Panc1 (cell line): ENCODE data around the gene CCDC107. TPM values are rescaled to one million over a fixed set of nuclear protein-coding genes. Genes with fewer than 3 reads are reported as not detected.

Source experiments
- ATAC-seq: fragments of 200-7000 bp; cut with Tn5 transposase; 2 replicates; pipeline ENCODE4 v1.9.1; 2020; ENCODE audit warnings: mild to moderate bottlenecking, moderate library complexity
- BruUV-seq: library from RNA; stranded (reverse); fragments of 400-500 nt; replicated peaks from 2 replicates; lab custom pipeline; 2021; lab: Mats Ljungman, UMichigan
- CTCF ChIA-PET: fragments of 300-600 bp; sonication (Branson Sonifier 250); formaldehyde crosslinking; loops from one replicate; lab custom pipeline; 2022; ENCODE audit warnings: antibody characterized with exemption; lab: Charles Lee
- POLR2A ChIA-PET: fragments of 300-600 bp; sonication (Branson Sonifier 250); formaldehyde crosslinking; loops from one replicate; lab custom pipeline; 2022; ENCODE audit warnings: antibody characterized with exemption; lab: Charles Lee
- DNase-seq: peaks from one replicate; pipeline ENCODE4 v3.0.0-alpha.2; 2010; ENCODE audit warnings: low read depth, low spot score
- H3K27ac ChIP-seq: 2 replicates; pipeline ENCODE4 v1.5.1; 2011; ENCODE audit warnings: mild to moderate bottlenecking, low read length, inconsistent platforms
- H3K27me3 ChIP-seq: fragments of 200-500 bp; sonication (Bioruptor generic); 2 replicates; pipeline ENCODE4 v1.6.0; 2014; ENCODE audit warnings: low read length, inconsistent platforms; ENCODE audit not compliant: control insufficient read depth, insufficient read depth
- H3K36me3 ChIP-seq: fragments of 200-500 bp; sonication (Bioruptor generic); 2 replicates; pipeline ENCODE4 v1.5.1; 2014; ENCODE audit warnings: inconsistent platforms, mild to moderate bottlenecking, low read length, moderate library complexity; ENCODE audit not compliant: control insufficient read depth, insufficient read depth
- H3K4me1 ChIP-seq: 2 replicates; pipeline ENCODE4 v1.5.1; 2011; ENCODE audit warnings: inconsistent platforms, mild to moderate bottlenecking, low read length, moderate library complexity; ENCODE audit not compliant: control insufficient read depth, insufficient read depth
- H3K4me3 ChIP-seq, 2 experiments: 2 replicates each; pipeline ENCODE4 v1.5.1; 2011 to 2012; ENCODE audit warnings: low read depth in 2 of 2, low read length in 2 of 2, mild to moderate bottlenecking in 2 of 2, inconsistent platforms in 1 of 2, moderate library complexity in 1 of 2
- H3K9me3 ChIP-seq: fragments of 200-500 bp; sonication (Bioruptor generic); 2 replicates; pipeline ENCODE4 v1.5.1; 2014; ENCODE audit warnings: low read depth, mild to moderate bottlenecking, inconsistent platforms, low read length, moderate library complexity; ENCODE audit not compliant: control insufficient read depth, insufficient read depth
- CTCF ChIP-seq: fragments of 450-650 bp; IDR thresholded peaks from 2 replicates; pipeline ENCODE4 v1.5.1; 2017; ENCODE audit warnings: mild to moderate bottlenecking
- POLR2AphosphoS5 ChIP-seq: IDR thresholded peaks from 2 replicates; pipeline ENCODE4 v1.6.1; 2012; ENCODE audit warnings: mild to moderate bottlenecking, low read depth, low read length, moderate library complexity
- REST ChIP-seq, 2 experiments: IDR thresholded peaks; 2 replicates each; pipeline ENCODE4 v1.6.1; 2011 to 2012; ENCODE audit warnings: low read depth in 2 of 2, control low read depth in 1 of 2, low read length in 1 of 2, mild to moderate bottlenecking in 1 of 2, moderate library complexity in 1 of 2; ENCODE audit not compliant: insufficient read depth in 1 of 2
- SIN3A ChIP-seq: IDR thresholded peaks from 2 replicates; pipeline ENCODE4 v1.6.1; 2012; ENCODE audit warnings: low read depth, mild to moderate bottlenecking, low read length, moderate library complexity, borderline replicate concordance; ENCODE audit not compliant: insufficient read depth
- TCF7L2 ChIP-seq: IDR thresholded peaks from 2 replicates; pipeline ENCODE4 v1.6.1; 2011; ENCODE audit warnings: mild to moderate bottlenecking, low read depth, low read length, inconsistent platforms
- in situ Hi-C: cut with HindIII; loops from 2 replicates; pipeline ENCODE4 v1.10.0; 2016; ENCODE audit warnings: low sequenced_read_pairs, low pct_unique_long_range_greater_than_20kb
- intact Hi-C: fragments of 100-400 bp; cut with micrococcal nuclease; formaldehyde crosslinking; loops from one replicate; pipeline ENCODE4 v1.10.0; 2022; ENCODE audit not compliant: unreplicated experiment
- total RNA-seq: library from RNA; stranded (reverse); gene quantifications from one replicate; pipeline ENCODE4 v1.2.1, GENCODE V29; 2021; ENCODE audit not compliant: unreplicated experiment

Gene CCDC107
- total RNA-seq, 1 experiment from 2014 or later: 39.9 TPM

- ChIA-PET POLR2A (interaction anchor here (0.7 to 1.6 kb wide), 5 partner anchors 21 to 74 kb away, joined by 3 to 4 read pairs (median 3); partner anchors contain the start of genes CREB3 and TLN1), CTCF (interaction anchor here (0.8 to 1.0 kb wide), 3 partner anchors 9 to 74 kb away, joined by 3 to 4 read pairs (median 4); partner anchors contain the start of genes CREB3 and TLN1)
- Histone ChIP-seq H3K27me3 (no peaks in the 10 kb centered on the region), H3K27ac (peak overlapping the region; percentile 94), H3K9me3 (no peaks in the 10 kb centered on the region), H3K4me1 (peaks cover 49% of the 10 kb centered on the region), H3K4me3 (peak overlapping the region; percentile 64 to 70), H3K36me3 (peaks cover 3% of the 10 kb centered on the region)
- no TSS peak for BruUV-seq
- no peak for TF ChIP-seq CTCF
- no peak for TF ChIP-seq SIN3A
- TF ChIP-seq TCF7L2: no peak
- TF ChIP-seq REST (IDR thresholded peaks at IDR 0.05; ENCODE audit: insufficient read depth in 1 of 2, low read depth in 2 of 2, low read length in 1 of 2): no peak
- no peak for TF ChIP-seq POLR2AphosphoS5
- intact Hi-C loops (loop anchor here (5.0 to 10.0 kb wide), 3 partner anchors 33 to 156 kb away; partner anchors contain the start of genes HINT2 and SPAG8), in situ Hi-C loops (no loop called here)
- DNase-seq: no peak
- ATAC-seq: peak; percentile 32
Observed at GRCh38 chr9:35658968-35659220, 802 bp downstream of the CCDC107 start.

- no peak for TF ChIP-seq CTCF
- no peak for TF ChIP-seq SIN3A
- TF ChIP-seq POLR2AphosphoS5: no peak
- no peak for TF ChIP-seq TCF7L2
- no peak for TF ChIP-seq REST (IDR thresholded peaks at IDR 0.05; ENCODE audit: insufficient read depth in 1 of 2, low read depth in 2 of 2, low read length in 1 of 2)
- in situ Hi-C loops: no loop called here
- CTCF ChIA-PET: interaction anchor here (0.8 to 1.0 kb wide), 3 partner anchors 8 to 73 kb away, joined by 3 to 4 read pairs (median 4); partner anchors contain the start of genes CREB3 and TLN1
- H3K9me3 ChIP-seq: no peaks in the 10 kb centered on the region
- POLR2A ChIA-PET: interaction anchor here (0.7 to 0.9 kb wide), 2 partner anchors 20 to 37 kb away, joined by 3 read pairs; no protein-coding TSS in a partner anchor
- peak overlapping the region; percentile 94 for H3K27ac ChIP-seq
- intact Hi-C loops: loop anchor here (5.0 to 10.0 kb wide), 3 partner anchors 33 to 155 kb away; partner anchors contain the start of genes HINT2 and SPAG8
- peaks cover 54% of the 10 kb centered on the region for H3K4me1 ChIP-seq
- peak overlapping the region; percentile 64 to 70 for H3K4me3 ChIP-seq
- H3K27me3 ChIP-seq: no peaks in the 10 kb centered on the region
- BruUV-seq: no TSS peak
- DNase-seq (no peak), ATAC-seq (no peak)
- H3K36me3 ChIP-seq: peaks cover 3% of the 10 kb centered on the region
Observed at GRCh38 chr9:35659340-35659739, 1.2 kb downstream of the CCDC107 start.
